GM12878 (cell line): ENCODE data around the gene SLC25A27. TPM values are rescaled to one million over a fixed set of nuclear protein-coding genes. Genes with fewer than 3 reads are reported as not detected.

Experiments
- ATAC-seq: fragments of 200-7000 bp; cut with Tn5 transposase; 3 replicates; pipeline ENCODE4 v1.9.1; 2020; ENCODE audit warnings: mild to moderate bottlenecking, moderate library complexity
- BruUV-seq: library from RNA; stranded (reverse); fragments of 400-500 nt; replicated peaks from 2 replicates; lab custom pipeline; 2021; lab: Mats Ljungman, UMichigan
- CTCF ChIA-PET: fragments of 300-600 bp; sonication (Branson Sonifier 250); formaldehyde crosslinking; extraction: SDS; loops from one replicate; lab custom pipeline; 2021; ENCODE audit warnings: inconsistent platforms; lab: Yijun Ruan, JAX
- POLR2A ChIA-PET: fragments of 350-600 bp; formaldehyde crosslinking; extraction: SDS; loops from one replicate; lab custom pipeline; 2021; ENCODE audit warnings: inconsistent platforms; lab: Charles Lee
- RAD21 ChIA-PET: fragments of 300-600 bp; sonication (Branson Sonifier 250); formaldehyde crosslinking; loops from one replicate; lab custom pipeline; 2023; ENCODE audit warnings: antibody characterized with exemption; ENCODE audit not compliant: unreplicated experiment; lab: Charles Lee
- SMC1A ChIA-PET: fragments of 300-600 bp; sonication (Branson Sonifier 250); formaldehyde crosslinking; loops from one replicate; lab custom pipeline; 2023; ENCODE audit not compliant: unreplicated experiment, uncharacterized antibody; lab: Charles Lee
- DNase-seq: peaks from one replicate; pipeline ENCODE4 v3.0.0-alpha.2; 2011; ENCODE audit warnings: low read depth, low spot score
- FAIRE-seq: peaks from 3 replicates; lab custom pipeline; 2011; peaks lifted over from hg19 to GRCh38; lab: Jason Lieb, UNC
- H2AFZ ChIP-seq: 2 replicates; pipeline ENCODE4 v1.6.0; 2011; ENCODE audit warnings: low read depth, low read length, control low read depth; ENCODE audit not compliant: control insufficient read depth
- H3K27ac ChIP-seq: 2 replicates; pipeline ENCODE4 v1.5.1; 2011; ENCODE audit warnings: control low read depth; ENCODE audit not compliant: control insufficient read depth, insufficient read depth
- H3K27me3 ChIP-seq, 2 experiments: replicated peaks in 1 of 2; 2 replicates each; pipeline versions ENCODE4 v1.6.0 to v1.6.1; 2011; ENCODE audit warnings: low read length in 1 of 2; ENCODE audit not compliant: control insufficient read depth in 2 of 2, insufficient read depth in 2 of 2
- H3K36me3 ChIP-seq, 2 experiments: 2 replicates each; pipeline ENCODE4 v1.5.1; 2011; ENCODE audit warnings: low read length in 1 of 2; ENCODE audit not compliant: control insufficient read depth in 2 of 2, insufficient read depth in 2 of 2
- H3K4me1 ChIP-seq: 2 replicates; pipeline ENCODE4 v1.6.1; 2011; ENCODE audit warnings: mild to moderate bottlenecking, low read length, moderate library complexity, mixed read lengths; ENCODE audit not compliant: control insufficient read depth, insufficient read depth
- H3K4me2 ChIP-seq: 2 replicates; pipeline ENCODE4 v1.6.0; 2011; ENCODE audit warnings: control low read depth; ENCODE audit not compliant: control insufficient read depth, insufficient read depth
- H3K4me3 ChIP-seq: fragments of 200-600 bp; sonication (generic); 2 replicates; pipeline ENCODE4 v1.5.1; 2016
- H3K79me2 ChIP-seq: 2 replicates; pipeline ENCODE4 v1.6.0; 2011; ENCODE audit warnings: low read length; ENCODE audit not compliant: control insufficient read depth, insufficient read depth
- H3K9ac ChIP-seq: 2 replicates; pipeline ENCODE4 v1.8.0; 2011; ENCODE audit warnings: low read length, control low read depth, mixed read lengths; ENCODE audit not compliant: control insufficient read depth, insufficient read depth
- H3K9me3 ChIP-seq: replicated peaks from 3 replicates; pipeline ENCODE4 v1.5.1; 2011; ENCODE audit warnings: mild to moderate bottlenecking, low read length; ENCODE audit not compliant: control insufficient read depth, insufficient read depth
- H4K20me1 ChIP-seq: 2 replicates; pipeline ENCODE4 v1.6.0; 2011; ENCODE audit not compliant: control insufficient read depth, insufficient read depth
- CTCF ChIP-seq, 3 experiments: IDR thresholded peaks in 2 of 3; conservative IDR thresholded peaks in 1 of 3; 2 replicates each; pipeline ENCODE4 v1.5.1; 2011; ENCODE audit warnings: low read depth in 3 of 3, low read length in 3 of 3, mild to moderate bottlenecking in 3 of 3, control low read depth in 2 of 3, moderate library complexity in 2 of 3, inconsistent platforms in 1 of 3, mixed read lengths in 1 of 3; ENCODE audit not compliant: control insufficient read depth in 2 of 3, insufficient read depth in 1 of 3; ENCODE audit errors: extremely low read depth in 1 of 3
- EP300 ChIP-seq, 2 experiments: fragments of 150-350 bp in 1 of 2; IDR thresholded peaks; 2 replicates each; pipeline ENCODE4 v1.6.1; 2011 to 2012; ENCODE audit warnings: low read depth in 2 of 2, low read length in 2 of 2, borderline replicate concordance in 1 of 2, improper control_type of control experiment in 1 of 2, inconsistent platforms in 1 of 2; ENCODE audit not compliant: control insufficient read depth in 1 of 2
- FOS ChIP-seq: IDR thresholded peaks from 3 replicates; pipeline ENCODE4 v1.6.1; 2011; ENCODE audit warnings: borderline replicate concordance; ENCODE audit not compliant: insufficient read length; ENCODE audit errors: extremely low read depth
- GATAD2B ChIP-seq: fragments of 450-650 bp; conservative IDR thresholded peaks from 2 replicates; pipeline ENCODE4 v1.6.1; 2017; ENCODE audit warnings: low read depth, mild to moderate bottlenecking, moderate library complexity
- IKZF2 ChIP-seq, 2 experiments: fragments of 450-650 bp; IDR thresholded peaks; 2 replicates each; pipeline ENCODE4 v1.6.1; 2017; ENCODE audit warnings: mild to moderate bottlenecking in 2 of 2, moderate library complexity in 2 of 2
- NFYB ChIP-seq: IDR thresholded peaks from 2 replicates; pipeline ENCODE4 v1.6.1; 2011; ENCODE audit warnings: low read depth, mild to moderate bottlenecking, low read length, improper control_type of control experiment, moderate library complexity; ENCODE audit not compliant: insufficient read depth
- SRF ChIP-seq, 2 experiments: IDR thresholded peaks; 2 replicates each; pipeline ENCODE4 v1.6.1; 2011; ENCODE audit warnings: low read depth in 2 of 2, low read length in 2 of 2, mild to moderate bottlenecking in 1 of 2, moderate library complexity in 1 of 2
- TBL1XR1 ChIP-seq: IDR thresholded peaks from 2 replicates; pipeline ENCODE4 v1.6.1; 2012; ENCODE audit warnings: low read depth, low read length, improper control_type of control experiment
- ZBTB40 ChIP-seq: fragments of 450-650 bp; IDR thresholded peaks from 2 replicates; pipeline ENCODE4 v1.6.1; 2016; ENCODE audit warnings: mild to moderate bottlenecking, moderate library complexity, borderline replicate concordance
- ZNF207 ChIP-seq: fragments of 450-650 bp; IDR thresholded peaks from 2 replicates; pipeline ENCODE4 v1.6.1; 2014; ENCODE audit warnings: antibody characterized with exemption, mild to moderate bottlenecking, borderline replicate concordance
- WGBS: methylation state at CpG from one replicate; pipeline ENCODE4 v1.1.6; 2016; ENCODE audit warnings: low lambda C conversion rate; ENCODE audit not compliant: insufficient replicate concordance, insufficient coverage; ENCODE audit errors: missing lambda C conversion rate; 5-methylcytosine and 5-hydroxymethylcytosine counted together
- in situ Hi-C: fragments of 300-500 bp; cut with MboI; formaldehyde crosslinking; loops from 9 replicates; pipeline ENCODE4 v1.14.3; 2018; ENCODE audit warnings: mixed read lengths
- intact Hi-C: fragments of 100-400 bp; cut with micrococcal nuclease; formaldehyde crosslinking; loops from one replicate; pipeline ENCODE4 v1.14.2; 2022; ENCODE audit not compliant: unreplicated experiment
- polyA plus RNA-seq, 11 experiments: library from polyadenylated mRNA; depleted of rRNA in 4 of 11; unstranded in 6 of 11; stranded (reverse) in 5 of 11; fragments of >200 nt; fragmentation: Nextera tagmentation in 4 of 11; fragmentation: Illumina TruSeq in 1 of 11; extraction: Ambion mirVana in 4 of 11; extraction: Trizol in 1 of 11; gene quantifications; 1 replicate in 1 of 11; 2 replicates in 10 of 11; pipeline versions ENCODE4 v1.2.1 to v1.2.3, GENCODE V29; 2011 to 2016; ENCODE audit warnings: inconsistent platforms in 2 of 11, missing spikeins in 2 of 11, low read depth in 1 of 11
- total RNA-seq, 4 experiments: library from RNA; depleted of rRNA in 3 of 4; stranded (reverse); fragments of >200 nt in 3 of 4; fragmentation: Illumina TruSeq in 1 of 4; extraction: Trizol in 1 of 4; gene quantifications; 2 replicates each; pipeline versions ENCODE4 v1.2.1 to v1.2.3, GENCODE V29; 2013 to 2021

SLC25A27 gene
- total and polyA plus RNA-seq, 10 of the 15 experiments (the other 5 are each of a cell fraction or from before 2014, with no cell fraction given): not detected

- in situ Hi-C loops: no loop called here
- FAIRE-seq: no peak
- no peaks in the 10 kb centered on the region for H4K20me1 ChIP-seq
- TF ChIP-seq NFYB (no peak), TBL1XR1 (no peak), EP300 (IDR thresholded peaks at IDR 0.05; ENCODE audit: borderline replicate concordance in 1 of 2, control insufficient read depth in 1 of 2, low read depth in 2 of 2, low read length in 2 of 2) (no peak), FOS (no peak), SRF (IDR thresholded peaks at IDR 0.05; ENCODE audit: low read depth in 2 of 2, low read length in 2 of 2) (no peak), GATAD2B (no peak)
- TF ChIP-seq, all 136 proteins: peak for 0
- H3K27ac ChIP-seq: no peak overlapping the region
- H3K9me3 ChIP-seq: no peaks in the 10 kb centered on the region
- no peaks in the 10 kb centered on the region for H3K27me3 ChIP-seq
- WGBS: 0% methylated on average over 1 of the region's 1 CpG
- ChIA-PET POLR2A (no interaction called here), SMC1A (no interaction called here), CTCF (no interaction called here), RAD21 (interaction anchor here (0.6 kb wide), 1 partner anchor 448 kb away, joined by 3 read pairs; no protein-coding TSS in a partner anchor)
- H2AFZ ChIP-seq: no peak overlapping the region
- no TSS peak for BruUV-seq
- DNase-seq: no peak
- H3K4me2 ChIP-seq: no peak overlapping the region
- no peak overlapping the region for H3K4me3 ChIP-seq
- ATAC-seq: no peak
- intact Hi-C loops: no loop called here
- H3K9ac ChIP-seq: no peak overlapping the region
- no peaks in the 10 kb centered on the region for H3K36me3 ChIP-seq
- no peaks in the 10 kb centered on the region for H3K79me2 ChIP-seq
- no peaks in the 10 kb centered on the region for H3K4me1 ChIP-seq
Observed at GRCh38 chr6:46699970-46700369, 47.2 kb downstream of the SLC25A27 start.

- Histone ChIP-seq H3K4me1 (no peaks in the 10 kb centered on the region), H3K27me3 (no peaks in the 10 kb centered on the region), H3K79me2 (no peaks in the 10 kb centered on the region), H3K4me2 (no peak overlapping the region), H3K27ac (no peak overlapping the region), H4K20me1 (no peaks in the 10 kb centered on the region), H3K9me3 (no peaks in the 10 kb centered on the region), H2AFZ (no peak overlapping the region), H3K36me3 (no peaks in the 10 kb centered on the region), H3K9ac (no peak overlapping the region), H3K4me3 (no peak overlapping the region)
- DNase-seq (no peak), ATAC-seq (no peak), FAIRE-seq (no peak)
- RAD21 ChIA-PET: no interaction called here
- BruUV-seq: no TSS peak
- WGBS: 0% methylated on average over 3 of the region's 3 CpGs
- CTCF ChIA-PET: interaction anchor here (1.4 kb wide), 1 partner anchor 339 kb away, joined by 3 read pairs; no protein-coding TSS in a partner anchor
- TF ChIP-seq ZBTB40: no peak
- no peak for TF ChIP-seq IKZF2 (IDR thresholded peaks at IDR 0.05)
- TF ChIP-seq CTCF (IDR thresholded peaks at IDR 0.05 in 2 of 3, conservative IDR thresholded peaks at IDR 0.05 in 1 of 3; ENCODE audit: control insufficient read depth in 2 of 3, extremely low read depth in 1 of 3, insufficient read depth in 1 of 3, low read depth in 3 of 3, low read length in 3 of 3): peak in 1 of 3 experiments; percentile 17; a peak in 1 of 6 replicates
- no peak for TF ChIP-seq ZNF207
- in situ Hi-C loops (no loop called here), intact Hi-C loops (loop anchor here (2.0 kb wide), 1 partner anchor 76 kb away; no protein-coding TSS in a partner anchor)
- POLR2A ChIA-PET: no interaction called here
- SMC1A ChIA-PET: no interaction called here
Observed at GRCh38 chr6:46704562-46704961, 51.8 kb downstream of the SLC25A27 start.
